ENCODE measurements around the gene FAM13A. TPM values are rescaled to one million over a fixed set of nuclear protein-coding genes. Genes with fewer than 3 reads are reported as not detected.
A peak's percentile ranks its signal among the peaks of the same experiment; 100 is the strongest.

FAM13A gene
- total and polyA plus RNA-seq, 9 of the 15 experiments (the other 6 are each of a cell fraction or from before 2014, with no cell fraction given) = 11.3 to 23.3 (median 14.7) TPM

DNA sequence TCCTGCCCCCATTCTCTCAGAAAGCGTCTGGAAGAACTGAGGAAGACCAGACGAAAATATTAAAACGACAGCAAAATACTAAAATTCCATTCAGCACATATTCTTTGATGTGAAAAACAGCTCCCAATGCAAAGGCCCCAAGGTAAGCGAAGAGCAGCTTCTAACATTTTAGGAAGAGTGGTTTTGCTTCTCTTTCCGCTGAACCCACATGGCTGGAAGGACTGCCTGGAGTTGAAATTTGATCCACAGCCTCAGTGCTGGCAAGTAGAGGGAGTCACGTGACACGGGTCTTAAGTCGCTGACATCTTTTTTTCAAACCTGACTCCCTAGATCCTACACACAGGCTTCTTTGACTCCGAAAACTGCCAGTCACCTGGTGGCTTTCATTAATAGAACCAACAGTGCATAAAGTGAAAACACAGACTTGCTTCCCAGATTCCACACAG, at the start of gene FAM13A (continued):
- peak; percentile 85 for TF ChIP-seq NBN (IDR thresholded peaks at IDR 0.05; ENCODE audit: low read depth)
- TF ChIP-seq, protein P1, sequence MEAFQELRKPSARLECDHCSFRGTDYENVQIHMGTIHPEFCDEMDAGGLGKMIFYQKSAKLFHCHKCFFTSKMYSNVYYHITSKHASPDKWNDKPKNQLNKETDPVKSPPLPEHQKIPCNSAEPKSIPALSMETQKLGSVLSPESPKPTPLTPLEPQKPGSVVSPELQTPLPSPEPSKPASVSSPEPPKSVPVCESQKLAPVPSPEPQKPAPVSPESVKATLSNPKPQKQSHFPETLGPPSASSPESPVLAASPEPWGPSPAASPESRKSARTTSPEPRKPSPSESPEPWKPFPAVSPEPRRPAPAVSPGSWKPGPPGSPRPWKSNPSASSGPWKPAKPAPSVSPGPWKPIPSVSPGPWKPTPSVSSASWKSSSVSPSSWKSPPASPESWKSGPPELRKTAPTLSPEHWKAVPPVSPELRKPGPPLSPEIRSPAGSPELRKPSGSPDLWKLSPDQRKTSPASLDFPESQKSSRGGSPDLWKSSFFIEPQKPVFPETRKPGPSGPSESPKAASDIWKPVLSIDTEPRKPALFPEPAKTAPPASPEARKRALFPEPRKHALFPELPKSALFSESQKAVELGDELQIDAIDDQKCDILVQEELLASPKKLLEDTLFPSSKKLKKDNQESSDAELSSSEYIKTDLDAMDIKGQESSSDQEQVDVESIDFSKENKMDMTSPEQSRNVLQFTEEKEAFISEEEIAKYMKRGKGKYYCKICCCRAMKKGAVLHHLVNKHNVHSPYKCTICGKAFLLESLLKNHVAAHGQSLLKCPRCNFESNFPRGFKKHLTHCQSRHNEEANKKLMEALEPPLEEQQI (IDR thresholded peaks at IDR 0.05) = peak; percentile 50; the same call in 1 of the 2 replicates
- 0 out of 2 replicates have a peak, but pooled peaks have one; percentile 22 for TF ChIP-seq ARID1B (IDR thresholded peaks at IDR 0.05)
- TF ChIP-seq, protein P2, sequence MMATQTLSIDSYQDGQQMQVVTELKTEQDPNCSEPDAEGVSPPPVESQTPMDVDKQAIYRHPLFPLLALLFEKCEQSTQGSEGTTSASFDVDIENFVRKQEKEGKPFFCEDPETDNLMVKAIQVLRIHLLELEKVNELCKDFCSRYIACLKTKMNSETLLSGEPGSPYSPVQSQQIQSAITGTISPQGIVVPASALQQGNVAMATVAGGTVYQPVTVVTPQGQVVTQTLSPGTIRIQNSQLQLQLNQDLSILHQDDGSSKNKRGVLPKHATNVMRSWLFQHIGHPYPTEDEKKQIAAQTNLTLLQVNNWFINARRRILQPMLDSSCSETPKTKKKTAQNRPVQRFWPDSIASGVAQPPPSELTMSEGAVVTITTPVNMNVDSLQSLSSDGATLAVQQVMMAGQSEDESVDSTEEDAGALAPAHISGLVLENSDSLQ (IDR thresholded peaks at IDR 0.05) = peak; percentile 81
- TF ChIP-seq KLF13 (tag; IDR thresholded peaks at IDR 0.05; ENCODE audit: borderline replicate concordance, low read depth) = no peak
- no peak for TF ChIP-seq ILK (tag; IDR thresholded peaks at IDR 0.05; ENCODE audit: borderline replicate concordance, low read depth)
- TF ChIP-seq RAD51 (IDR thresholded peaks at IDR 0.05; ENCODE audit: borderline replicate concordance, low read depth) = peak; percentile 99
- peak; percentile 58 for TF ChIP-seq POLR2B (IDR thresholded peaks at IDR 0.05; ENCODE audit: low read depth, partially characterized antibody)
- TF ChIP-seq, protein P3, sequence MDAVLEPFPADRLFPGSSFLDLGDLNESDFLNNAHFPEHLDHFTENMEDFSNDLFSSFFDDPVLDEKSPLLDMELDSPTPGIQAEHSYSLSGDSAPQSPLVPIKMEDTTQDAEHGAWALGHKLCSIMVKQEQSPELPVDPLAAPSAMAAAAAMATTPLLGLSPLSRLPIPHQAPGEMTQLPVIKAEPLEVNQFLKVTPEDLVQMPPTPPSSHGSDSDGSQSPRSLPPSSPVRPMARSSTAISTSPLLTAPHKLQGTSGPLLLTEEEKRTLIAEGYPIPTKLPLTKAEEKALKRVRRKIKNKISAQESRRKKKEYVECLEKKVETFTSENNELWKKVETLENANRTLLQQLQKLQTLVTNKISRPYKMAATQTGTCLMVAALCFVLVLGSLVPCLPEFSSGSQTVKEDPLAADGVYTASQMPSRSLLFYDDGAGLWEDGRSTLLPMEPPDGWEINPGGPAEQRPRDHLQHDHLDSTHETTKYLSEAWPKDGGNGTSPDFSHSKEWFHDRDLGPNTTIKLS (IDR thresholded peaks at IDR 0.05; ENCODE audit: borderline replicate concordance, low read depth) = peak; percentile 47; the same call in 1 of the 2 replicates
- peak; percentile 63 for TF ChIP-seq CC2D1A (IDR thresholded peaks at IDR 0.05)
- TF ChIP-seq SIX5 (IDR thresholded peaks at IDR 0.05; ENCODE audit: borderline replicate concordance in 1 of 2, insufficient read depth in 1 of 2, low read depth in 1 of 2, low read length in 2 of 2) = peak; percentile 33 to 42; a peak in 1 of 4 replicates
- peak; percentile 90 for TF ChIP-seq TBP (optimal IDR thresholded peaks at IDR 0.05; ENCODE audit: low read depth, low read length)
- peak; percentile 39; the same call in 1 of the 2 replicates for TF ChIP-seq CREB1 (IDR thresholded peaks at IDR 0.05)
- TF ChIP-seq CREB1 (CRISPR knock-in tag; IDR thresholded peaks at IDR 0.05) = no peak
- TF ChIP-seq STAT5A (IDR thresholded peaks at IDR 0.05; ENCODE audit: borderline replicate concordance, low read length) = peak; percentile 37; the same call in 1 of the 2 replicates
- TF ChIP-seq GABPB1 (CRISPR knock-in tag; IDR thresholded peaks at IDR 0.05) = peak; percentile 43; the same call in 1 of the 2 replicates
- TF ChIP-seq CBFA2T2 (conservative IDR thresholded peaks at IDR 0.05) = peak; percentile 96
- TF ChIP-seq, protein P4, sequence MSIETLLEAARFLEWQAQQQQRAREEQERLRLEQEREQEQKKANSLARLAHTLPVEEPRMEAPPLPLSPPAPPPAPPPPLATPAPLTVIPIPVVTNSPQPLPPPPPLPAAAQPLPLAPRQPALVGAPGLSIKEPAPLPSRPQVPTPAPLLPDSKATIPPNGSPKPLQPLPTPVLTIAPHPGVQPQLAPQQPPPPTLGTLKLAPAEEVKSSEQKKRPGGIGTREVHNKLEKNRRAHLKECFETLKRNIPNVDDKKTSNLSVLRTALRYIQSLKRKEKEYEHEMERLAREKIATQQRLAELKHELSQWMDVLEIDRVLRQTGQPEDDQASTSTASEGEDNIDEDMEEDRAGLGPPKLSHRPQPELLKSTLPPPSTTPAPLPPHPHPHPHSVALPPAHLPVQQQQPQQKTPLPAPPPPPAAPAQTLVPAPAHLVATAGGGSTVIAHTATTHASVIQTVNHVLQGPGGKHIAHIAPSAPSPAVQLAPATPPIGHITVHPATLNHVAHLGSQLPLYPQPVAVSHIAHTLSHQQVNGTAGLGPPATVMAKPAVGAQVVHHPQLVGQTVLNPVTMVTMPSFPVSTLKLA (conservative IDR thresholded peaks at IDR 0.05) = peak; percentile 82 to 92
- peak in 1 of 2 experiments; percentile 28; a peak in 2 of 4 replicates for TF ChIP-seq MAZ (CRISPR knock-in tag; conservative IDR thresholded peaks at IDR 0.05 in 1 of 2, IDR thresholded peaks at IDR 0.05 in 1 of 2)
- TF ChIP-seq BHLHE40 (IDR thresholded peaks at IDR 0.05; ENCODE audit: low read length) = peak; percentile 95
- peak; percentile 30; the same call in 1 of the 2 replicates for TF ChIP-seq HCFC1 (IDR thresholded peaks at IDR 0.05; ENCODE audit: low read depth, low read length)
- TF ChIP-seq BCOR (IDR thresholded peaks at IDR 0.05) = 0 out of 2 replicates have a peak, but pooled peaks have one; percentile 15
- no peak for TF ChIP-seq MEF2A (IDR thresholded peaks at IDR 0.05; ENCODE audit: control insufficient read depth, low read depth, low read length)

Measured in K562 (cell line).